CD14-positive monocyte (primary cell): ENCODE results near the gene ZNF598. TPM values are rescaled to one million over a fixed set of nuclear protein-coding genes. Genes with fewer than 3 reads are reported as not detected.

Experiments
- DNase-seq, 3 donors: peaks; one replicate each; pipeline ENCODE4 v3.0.0-alpha.2; 2011 to 2022
- H2AFZ ChIP-seq: 2 replicates; pipeline ENCODE4 v1.6.0; 2012; ENCODE audit warnings: mild to moderate bottlenecking, low read depth, low read length, inconsistent platforms; ENCODE audit not compliant: insufficient read depth, poor library complexity, severe bottlenecking
- H3K27ac ChIP-seq, 2 donors: 1 replicate in 1 of 2; 2 replicates in 1 of 2; pipeline ENCODE4 v1.5.1; 2012 to 2013; ENCODE audit warnings: low read length in 2 of 2, control low read depth in 1 of 2, inconsistent platforms in 1 of 2, low read depth in 1 of 2, mild to moderate bottlenecking in 1 of 2
- H3K27me3 ChIP-seq, 2 donors: one replicate each; pipeline versions ENCODE4 v1.6.0 to v1.6.1; 2011 to 2013; ENCODE audit warnings: low read length in 2 of 2; ENCODE audit not compliant: control insufficient read depth in 2 of 2, insufficient read depth in 2 of 2
- H3K36me3 ChIP-seq, 2 donors: replicated peaks in 1 of 2; 1 replicate in 1 of 2; 2 replicates in 1 of 2; pipeline versions ENCODE4 v1.5.1 to v1.6.1; 2012 to 2013; ENCODE audit warnings: low read length in 2 of 2, control low read depth in 1 of 2, inconsistent platforms in 1 of 2, mild to moderate bottlenecking in 1 of 2; ENCODE audit not compliant: insufficient read depth in 2 of 2, control insufficient read depth in 1 of 2
- H3K4me1 ChIP-seq, 2 donors: 1 replicate in 1 of 2; 2 replicates in 1 of 2; pipeline versions ENCODE4 v1.5.1 to v1.6.1; 2012 to 2013; ENCODE audit warnings: low read length in 2 of 2, control low read depth in 1 of 2, inconsistent platforms in 1 of 2, mild to moderate bottlenecking in 1 of 2, moderate library complexity in 1 of 2; ENCODE audit not compliant: insufficient read depth in 2 of 2, control insufficient read depth in 1 of 2
- H3K4me2 ChIP-seq: replicated peaks from 2 replicates; pipeline ENCODE3; 2012; ENCODE audit warnings: low read length, moderate library complexity, mild to moderate bottlenecking; ENCODE audit not compliant: poor library complexity, severe bottlenecking; ENCODE audit errors: extremely low read depth
- H3K4me3 ChIP-seq, 3 experiments: fragments of 200-600 bp in 1 of 3; sonication (generic) in 1 of 3; replicated peaks in 1 of 3; 1 replicate in 2 of 3; 2 replicates in 1 of 3; pipeline ENCODE4 v1.5.1; 2011 to 2013; ENCODE audit warnings: low read length in 3 of 3, mild to moderate bottlenecking in 3 of 3, control low read depth in 2 of 3, low read depth in 2 of 3, inconsistent platforms in 1 of 3, moderate library complexity in 1 of 3
- H3K79me2 ChIP-seq: 2 replicates; pipeline ENCODE4 v1.6.0; 2012; ENCODE audit warnings: mild to moderate bottlenecking, control low read depth, inconsistent platforms, low read length, moderate library complexity; ENCODE audit not compliant: insufficient read depth
- H3K9ac ChIP-seq: 2 replicates; pipeline ENCODE4 v1.6.0; 2017; ENCODE audit warnings: low read length, mild to moderate bottlenecking; ENCODE audit not compliant: insufficient read depth, poor library complexity, severe bottlenecking
- H3K9me3 ChIP-seq, 2 donors: replicated peaks in 1 of 2; 1 replicate in 1 of 2; 2 replicates in 1 of 2; pipeline versions ENCODE4 v1.5.1 to v1.6.1; 2012 to 2013; ENCODE audit warnings: low read length in 2 of 2, control low read depth in 1 of 2; ENCODE audit not compliant: control insufficient read depth in 1 of 2, insufficient read depth in 1 of 2
- H4K20me1 ChIP-seq: 2 replicates; pipeline ENCODE4 v1.6.0; 2012; ENCODE audit warnings: mild to moderate bottlenecking, low read length, control low read depth, moderate library complexity; ENCODE audit not compliant: insufficient read depth
- H3K27ac Mint-ChIP-seq, 7 donors: one replicate each; pipeline ENCODE4 v1.8.0; 2020; ENCODE audit warnings: mild to moderate bottlenecking in 7 of 7, mixed read lengths in 7 of 7, moderate library complexity in 6 of 7, inconsistent platforms in 2 of 7
- H3K27me3 Mint-ChIP-seq, 3 donors: one replicate each; pipeline ENCODE4 v1.8.0; 2021 to 2022; ENCODE audit warnings: low read depth in 3 of 3, mild to moderate bottlenecking in 3 of 3, mixed read lengths in 3 of 3, moderate library complexity in 3 of 3, inconsistent platforms in 1 of 3
- H3K36me3 Mint-ChIP-seq, 2 donors: one replicate each; pipeline ENCODE4 v1.8.0; 2020; ENCODE audit warnings: mixed read lengths in 2 of 2, inconsistent platforms in 1 of 2, mild to moderate bottlenecking in 1 of 2
- H3K4me1 Mint-ChIP-seq: one replicate; pipeline ENCODE4 v1.8.0; 2020; ENCODE audit warnings: mild to moderate bottlenecking, mixed read lengths
- H3K4me3 Mint-ChIP-seq, 2 donors: one replicate each; pipeline ENCODE4 v1.8.0; 2020; ENCODE audit warnings: mild to moderate bottlenecking in 2 of 2, mixed read lengths in 2 of 2, moderate library complexity in 1 of 2
- H3K9me3 Mint-ChIP-seq, 7 donors: one replicate each; pipeline ENCODE4 v1.8.0; 2020 to 2022; ENCODE audit warnings: mixed read lengths in 7 of 7, mild to moderate bottlenecking in 6 of 7, moderate library complexity in 6 of 7, inconsistent platforms in 2 of 7
- CTCF ChIP-seq: fragments of 200-600 bp; IDR thresholded peaks from one replicate; pipeline ENCODE4 v1.8.0; 2022; ENCODE audit warnings: antibody characterized with exemption, mild to moderate bottlenecking
- WGBS: methylation state at CpG from one replicate; pipeline ENCODE4 v1.1.5; 2013; ENCODE audit warnings: missing lambda C conversion rate; ENCODE audit not compliant: insufficient coverage; 5-methylcytosine and 5-hydroxymethylcytosine counted together
- intact Hi-C, 2 donors: fragments of 100-400 bp; cut with micrococcal nuclease; formaldehyde crosslinking; loops; one replicate each; pipeline versions ENCODE4 v1.15.0 to v1.15.1; 2023
- polyA plus RNA-seq, 3 donors: library from polyadenylated mRNA; depleted of rRNA in 1 of 3; unstranded in 2 of 3; stranded (reverse) in 1 of 3; fragments of 300-500 nt in 2 of 3; fragments of >200 nt in 1 of 3; fragmentation: Illumina TruSeq in 2 of 3; gene quantifications; 1 replicate in 2 of 3; 2 replicates in 1 of 3; pipeline ENCODE4 v1.2.3, GENCODE V29; 2012 to 2021

The ZNF598 gene
- polyA plus RNA-seq, 3 donors = 1.4 to 42.1 (median 1.5) TPM

GRCh38 chr16:2031081-2031577 lies 21.5 kb upstream of the ZNF598 start:
- Mint-ChIP-seq H3K4me1 (peaks cover 17% of the 10 kb centered on the region), H3K36me3 (peaks cover 0 to 3% of the 10 kb centered on the region in 2 donors), H3K4me3 (no peak overlapping the region), H3K27me3 (peaks cover 20 to 56% (median 32%) of the 10 kb centered on the region in 3 donors), H3K9me3 (peaks cover 0 to 4% (median 2%) of the 10 kb centered on the region in 7 donors), H3K27ac (no peak overlapping the region)
- Histone ChIP-seq H3K27me3 (peaks cover 10 to 28% of the 10 kb centered on the region in 2 donors), H3K9ac (no peak overlapping the region), H3K4me3 (no peak overlapping the region), H3K79me2 (no peaks in the 10 kb centered on the region), H3K36me3 (no peaks in the 10 kb centered on the region), H3K27ac (no peak overlapping the region), H3K4me2 (no peak overlapping the region), H3K9me3 (peaks cover 0 to 9% of the 10 kb centered on the region in 2 donors), H4K20me1 (no peaks in the 10 kb centered on the region), H3K4me1 (peaks cover 20 to 27% of the 10 kb centered on the region in 2 donors), H2AFZ (no peak overlapping the region)
- no peak for TF ChIP-seq CTCF
- intact Hi-C loops = no loop called here
- 71% methylated on average over 9 of the region's 11 CpGs for WGBS
- DNase-seq = no peak

- Histone ChIP-seq H3K79me2 (no peaks in the 10 kb centered on the region), H3K9me3 (peaks cover 0 to 9% of the 10 kb centered on the region in 2 donors), H3K36me3 (no peaks in the 10 kb centered on the region), H3K4me2 (no peak overlapping the region), H2AFZ (no peak overlapping the region), H3K4me1 (peaks cover 20 to 27% of the 10 kb centered on the region in 2 donors), H3K27me3 (peaks cover 11 to 39% of the 10 kb centered on the region in 2 donors), H3K4me3 (no peak overlapping the region), H3K27ac (no peak overlapping the region), H3K9ac (no peak overlapping the region), H4K20me1 (no peaks in the 10 kb centered on the region)
- H3K4me3 Mint-ChIP-seq = no peak overlapping the region
- TF ChIP-seq CTCF = no peak
- peaks cover 3% of the 10 kb centered on the region in 2 donors for H3K36me3 Mint-ChIP-seq
- H3K27ac Mint-ChIP-seq = no peak overlapping the region
- H3K4me1 Mint-ChIP-seq = peaks cover 17% of the 10 kb centered on the region
- H3K9me3 Mint-ChIP-seq = peaks cover 0 to 7% (median 2%) of the 10 kb centered on the region in 7 donors
- peaks cover 29 to 67% (median 43%) of the 10 kb centered on the region in 3 donors for H3K27me3 Mint-ChIP-seq
- intact Hi-C loops = no loop called here
- 100% methylated on average over 7 of the region's 11 CpGs for WGBS
- no peak for DNase-seq
These were observed 20.4 kb upstream of the ZNF598 start for GRCh38 chr16:2030036-2030435.
